Measurements from ENCODE around the gene CLTCL1.

Gene CLTCL1

DNA sequence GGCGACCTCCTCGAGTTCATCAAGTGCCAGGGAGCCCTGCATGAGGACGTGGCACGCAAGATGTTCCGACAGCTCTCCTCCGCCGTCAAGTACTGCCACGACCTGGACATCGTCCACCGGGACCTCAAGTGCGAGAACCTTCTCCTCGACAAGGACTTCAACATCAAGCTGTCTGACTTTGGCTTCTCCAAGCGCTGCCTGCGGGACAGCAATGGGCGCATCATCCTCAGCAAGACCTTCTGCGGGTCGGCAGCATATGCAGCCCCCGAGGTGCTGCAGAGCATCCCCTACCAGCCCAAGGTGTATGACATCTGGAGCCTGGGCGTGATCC lies 159.9 kb downstream of the CLTCL1 start:
- DNase-seq (ENCODE audit: low read depth): no peak

DNA sequence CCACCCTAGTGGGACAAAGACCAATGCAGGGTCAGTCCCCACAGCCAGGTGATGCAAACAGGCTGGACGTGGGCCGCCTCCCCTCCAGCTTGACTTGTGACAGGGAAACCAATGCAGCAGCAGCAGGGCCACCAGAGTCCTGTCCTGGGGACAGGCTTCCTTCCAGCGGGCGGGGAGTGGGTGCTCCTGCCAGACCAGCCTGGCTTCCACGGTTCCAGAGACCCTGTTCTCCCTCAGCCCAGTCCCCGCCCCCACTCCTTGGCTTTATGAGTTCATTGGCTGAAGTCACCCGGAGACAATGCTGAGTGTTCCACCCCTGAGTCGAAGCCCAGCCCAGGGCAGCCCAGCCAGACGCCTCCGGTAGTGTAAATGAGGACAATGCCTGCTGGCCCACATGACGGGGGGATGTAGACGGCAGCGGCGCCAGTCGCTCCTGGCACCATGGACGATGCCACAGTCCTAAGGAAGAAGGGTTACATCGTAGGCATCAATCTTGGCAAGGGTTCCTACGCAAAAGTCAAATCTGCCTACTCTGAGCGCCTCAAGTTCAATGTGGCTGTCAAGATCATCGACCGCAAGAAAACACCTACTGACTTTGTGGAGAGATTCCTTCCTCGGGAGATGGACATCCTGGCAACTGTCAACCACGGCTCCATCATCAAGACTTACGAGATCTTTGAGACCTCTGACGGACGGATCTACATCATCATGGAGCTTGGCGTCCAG lies 160.4 kb downstream of the CLTCL1 start, which contains the start of gene TSSK2:
Gene TSSK2 (plus strand): TSS at position 350 of the 726 bp plus-strand sequence. CDS start 92 bp downstream, at position 442.
- no peak for DNase-seq (ENCODE audit: low read depth)

DNA sequence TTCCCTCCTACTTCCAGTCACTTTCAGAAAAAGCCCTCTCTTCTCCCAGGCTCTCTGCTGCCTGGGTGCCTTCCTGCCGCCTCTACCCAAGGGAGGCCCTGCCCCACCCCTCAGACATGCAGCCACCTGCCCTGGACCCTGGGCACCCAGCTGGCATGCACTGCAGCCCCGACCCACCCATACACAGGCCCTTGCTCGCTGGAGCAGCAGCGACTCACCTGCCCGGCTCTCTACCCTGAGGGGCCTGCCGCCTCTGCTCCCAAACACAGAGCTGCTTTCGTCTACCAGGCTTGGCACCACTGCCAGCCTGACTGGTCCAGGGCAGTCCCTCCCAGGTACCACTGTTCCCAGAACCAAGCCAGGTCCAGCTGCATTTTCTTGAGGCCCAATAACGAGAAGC lies 161.6 kb downstream of the CLTCL1 start:
- DNase-seq (ENCODE audit: low read depth): no peak

Data from GM04503 (cell line).